Endothelial cell of hepatic sinusoid (primary cell): ENCODE results near the gene TTI1.

ENCODE experiments used
- in situ Hi-C: cut with HindIII; loops from 2 replicates; pipeline ENCODE4 v1.10.0; 2017; ENCODE audit warnings: low sequenced_read_pairs

The TTI1 gene

GRCh38 chr20:37941992-37942391 is 91.3 kb downstream of the TTI1 start:
- in situ Hi-C loops = no loop called here

GRCh38 chr20:37941332-37941731 is 91.9 kb downstream of the TTI1 start:
- in situ Hi-C loops = no loop called here

- in situ Hi-C loops = no loop called here
Observed at GRCh38 chr20:37940858-37941257, 92.4 kb downstream of the TTI1 start.

GRCh38 chr20:37939701-37940560 is 93.3 kb downstream of the TTI1 start:
- in situ Hi-C loops = no loop called here

- in situ Hi-C loops = no loop called here
Observed at GRCh38 chr20:37938954-37939353, 94.3 kb downstream of the TTI1 start.

GRCh38 chr20:37938181-37938750 is 95.0 kb downstream of the TTI1 start:
- in situ Hi-C loops = no loop called here

GRCh38 chr20:37937686-37938085 is 95.6 kb downstream of the TTI1 start:
- in situ Hi-C loops = no loop called here

GRCh38 chr20:37936451-37936850 is 96.8 kb downstream of the TTI1 start:
- in situ Hi-C loops = no loop called here

- in situ Hi-C loops = no loop called here
Observed at GRCh38 chr20:37936041-37936440, 97.2 kb downstream of the TTI1 start.

- in situ Hi-C loops = no loop called here
Observed at GRCh38 chr20:37935435-37935834, 97.8 kb downstream of the TTI1 start.

- in situ Hi-C loops = no loop called here
Observed at GRCh38 chr20:37934634-37935375, 98.5 kb downstream of the TTI1 start.

- in situ Hi-C loops = no loop called here
Observed at GRCh38 chr20:37933786-37934633, 99.2 kb downstream of the TTI1 start.
